ENCODE results near the gene MILR1.
"Not testable (repeated sequence)": the region's sequence is repeated elsewhere in the genome, so short reads cannot be mapped to it uniquely, and the experiment has no call there.

Gene MILR1, protein sequence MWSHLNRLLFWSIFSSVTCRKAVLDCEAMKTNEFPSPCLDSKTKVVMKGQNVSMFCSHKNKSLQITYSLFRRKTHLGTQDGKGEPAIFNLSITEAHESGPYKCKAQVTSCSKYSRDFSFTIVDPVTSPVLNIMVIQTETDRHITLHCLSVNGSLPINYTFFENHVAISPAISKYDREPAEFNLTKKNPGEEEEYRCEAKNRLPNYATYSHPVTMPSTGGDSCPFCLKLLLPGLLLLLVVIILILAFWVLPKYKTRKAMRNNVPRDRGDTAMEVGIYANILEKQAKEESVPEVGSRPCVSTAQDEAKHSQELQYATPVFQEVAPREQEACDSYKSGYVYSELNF

DNA sequence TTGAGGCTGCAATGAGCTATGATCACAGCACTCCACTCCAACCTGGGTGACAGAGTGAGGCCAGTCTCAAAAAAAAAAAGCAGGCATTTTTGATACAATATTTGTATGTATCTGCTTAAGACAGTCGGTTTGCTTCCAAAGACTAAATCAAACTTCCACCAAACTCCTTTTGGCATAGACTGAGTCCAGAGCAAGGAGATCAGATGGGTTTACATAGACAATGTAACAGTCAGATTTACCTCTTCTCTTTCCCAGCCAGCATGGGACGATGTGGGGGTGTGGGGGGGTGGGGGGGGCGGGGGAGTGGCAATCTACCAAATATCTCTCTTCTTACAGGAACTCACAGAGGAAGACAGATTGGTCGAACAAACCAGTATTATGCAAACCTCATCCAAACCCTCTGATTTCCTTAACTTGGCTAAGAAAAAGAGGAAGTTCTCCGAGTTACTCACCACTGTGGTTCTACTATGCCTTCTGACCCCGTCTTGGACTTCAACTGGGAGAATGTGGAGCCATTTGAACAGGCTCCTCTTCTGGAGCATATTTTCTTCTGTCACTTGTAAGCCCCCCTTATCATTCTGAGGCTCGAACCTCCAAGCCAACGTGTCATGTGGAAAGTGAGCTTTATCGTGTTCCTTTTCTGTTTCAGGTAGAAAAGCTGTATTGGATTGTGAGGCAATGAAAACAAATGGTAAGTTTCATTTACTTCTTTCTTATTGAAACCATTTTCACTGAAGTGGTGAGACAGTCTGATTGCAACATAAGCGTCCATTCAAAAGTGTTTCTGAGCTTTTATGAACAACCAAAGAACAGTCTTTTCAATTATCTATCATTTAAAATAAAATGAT is at the start of gene MILR1:
TSS of gene MILR1 (plus strand) at position 451 of the 848 bp plus-strand sequence. CDS start at position 505, 54 bp downstream.
- DNase-seq = peak in 9 of 56 donors; percentile 0 to 38 (median 3)

DNA sequence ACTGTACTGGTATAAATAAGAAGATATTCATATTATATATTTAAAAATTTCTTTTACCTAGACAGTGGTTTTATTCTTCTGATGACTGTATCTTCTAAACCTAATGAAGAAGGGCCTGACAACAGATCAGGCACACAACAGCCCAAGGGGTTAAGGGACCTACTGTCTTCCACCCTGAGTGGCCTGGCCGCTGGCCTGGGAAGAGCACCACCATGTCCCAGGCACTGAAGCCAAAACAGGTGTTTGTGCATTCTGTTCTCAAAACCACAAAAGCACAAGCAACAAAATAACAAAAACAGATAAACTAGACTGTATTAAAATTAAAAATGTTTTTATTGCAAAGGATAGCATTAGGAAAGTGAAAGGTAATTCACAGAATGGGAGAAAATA is 49.2 kb upstream of the MILR1 start:
- DNase-seq = no peak

DNA sequence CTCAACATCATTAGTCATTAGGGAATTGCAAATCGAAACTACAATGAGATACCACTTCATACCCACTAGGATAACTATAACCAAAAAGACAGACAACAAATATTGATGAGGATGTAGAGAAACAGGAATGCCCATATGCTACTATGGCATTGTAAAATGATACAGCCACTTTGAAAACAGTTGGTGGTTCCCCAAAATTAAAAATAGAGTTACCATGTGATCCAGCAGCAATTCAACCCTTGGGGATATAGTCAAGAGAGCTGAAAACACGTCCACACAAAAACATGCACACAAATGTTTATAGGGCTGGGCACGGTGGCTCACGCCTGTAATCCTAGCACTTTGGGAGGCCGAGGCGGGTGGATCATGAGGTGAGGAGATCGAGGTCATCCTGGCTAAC is 48.3 kb upstream of the MILR1 start:
- DNase-seq = peak in 1 of 56 donors; percentile 10

DNA sequence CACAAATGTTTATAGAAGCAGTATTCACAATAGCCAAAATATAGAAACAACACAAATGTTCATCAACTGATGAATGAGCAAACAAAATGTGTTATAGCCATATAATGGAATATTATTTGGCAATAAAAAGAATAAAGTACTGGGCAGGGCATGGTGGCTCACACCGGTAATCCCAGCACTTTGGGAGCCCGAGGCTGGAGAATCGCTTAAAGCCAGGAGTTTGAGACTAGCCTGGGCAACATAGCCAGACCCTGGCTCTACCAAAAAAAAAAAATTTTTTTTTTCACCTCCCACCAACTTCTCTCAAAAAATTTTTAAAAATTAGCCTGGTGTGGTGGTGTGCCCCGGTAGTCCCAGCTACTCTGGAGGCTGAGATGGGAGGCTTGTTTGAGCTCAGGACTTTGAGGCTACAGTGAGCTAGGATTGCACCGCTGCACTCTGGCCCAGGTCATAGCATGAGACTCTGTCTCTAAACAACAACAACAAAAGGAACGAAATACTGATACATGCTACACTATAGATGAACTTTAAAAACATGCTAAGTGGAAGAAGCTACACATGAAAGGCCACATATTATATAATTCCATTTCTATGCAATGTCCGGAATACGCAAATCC is 47.6 kb upstream of the MILR1 start:
- no peak for DNase-seq

DNA sequence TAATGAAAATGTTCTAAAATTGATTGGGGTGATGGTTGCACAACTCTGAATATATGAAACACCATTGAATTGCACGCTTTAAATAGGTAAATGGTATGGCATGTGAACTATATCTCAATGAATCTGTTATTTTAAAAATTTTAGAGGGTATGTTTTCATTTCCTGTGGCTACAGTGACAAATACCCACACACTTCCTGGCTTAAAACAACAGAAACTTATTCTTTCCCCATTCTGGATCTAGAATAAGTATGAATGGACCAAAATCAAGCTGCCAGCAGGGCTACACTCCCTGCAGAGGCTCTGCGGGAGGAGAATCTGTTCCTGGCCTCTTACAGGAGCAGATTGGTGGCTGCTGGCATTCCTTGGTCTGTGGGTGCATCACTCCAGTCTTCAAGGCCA is 47.0 kb upstream of the MILR1 start:
- DNase-seq = no peak

DNA sequence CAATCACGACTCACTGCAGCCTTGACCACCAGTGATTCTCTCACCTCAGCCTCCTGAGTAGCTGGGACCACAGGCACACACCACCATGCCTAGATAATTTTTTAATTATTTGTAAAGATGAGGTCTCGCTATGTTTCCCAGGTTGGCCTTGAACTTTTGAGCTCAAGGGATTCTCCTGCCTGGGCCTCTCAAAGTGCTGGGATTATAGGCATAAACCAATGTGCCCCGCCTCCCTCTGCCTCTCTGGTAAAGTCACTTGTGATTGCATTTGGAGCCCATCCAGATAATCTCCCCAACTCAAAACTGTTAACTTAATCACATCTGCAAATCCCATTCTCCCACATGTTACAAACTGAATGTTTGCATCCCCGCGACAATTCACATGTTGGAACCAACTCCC is 46.4 kb upstream of the MILR1 start:
- no peak for DNase-seq

DNA sequence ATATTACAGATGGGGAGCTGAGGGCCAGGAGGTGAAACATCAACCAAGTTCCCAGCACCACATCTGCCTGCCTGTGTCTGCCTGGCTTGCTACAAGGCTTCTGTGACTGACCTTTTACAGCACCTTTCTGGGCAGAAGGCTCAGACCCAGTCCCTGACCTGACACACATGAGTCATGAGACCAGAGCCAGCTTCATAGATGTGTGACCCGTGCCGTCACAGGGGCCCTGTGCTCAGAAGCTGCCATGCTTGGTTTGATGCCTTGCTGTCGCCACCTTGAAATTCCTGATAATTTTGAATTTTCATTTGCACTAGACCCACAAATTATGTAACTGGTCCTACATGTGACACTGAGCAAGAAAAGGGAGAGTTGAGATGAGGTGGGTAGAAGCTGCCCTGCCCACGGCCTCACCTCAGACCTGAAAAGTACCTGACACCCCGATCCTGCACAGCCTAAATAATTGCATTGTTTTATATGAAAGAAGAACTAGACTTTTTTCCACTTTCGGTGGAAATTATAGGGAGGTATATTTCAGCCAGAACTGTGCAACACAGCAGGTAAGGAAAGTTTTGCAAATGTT is 44.9 kb upstream of the MILR1 start:
- DNase-seq = no peak

DNA sequence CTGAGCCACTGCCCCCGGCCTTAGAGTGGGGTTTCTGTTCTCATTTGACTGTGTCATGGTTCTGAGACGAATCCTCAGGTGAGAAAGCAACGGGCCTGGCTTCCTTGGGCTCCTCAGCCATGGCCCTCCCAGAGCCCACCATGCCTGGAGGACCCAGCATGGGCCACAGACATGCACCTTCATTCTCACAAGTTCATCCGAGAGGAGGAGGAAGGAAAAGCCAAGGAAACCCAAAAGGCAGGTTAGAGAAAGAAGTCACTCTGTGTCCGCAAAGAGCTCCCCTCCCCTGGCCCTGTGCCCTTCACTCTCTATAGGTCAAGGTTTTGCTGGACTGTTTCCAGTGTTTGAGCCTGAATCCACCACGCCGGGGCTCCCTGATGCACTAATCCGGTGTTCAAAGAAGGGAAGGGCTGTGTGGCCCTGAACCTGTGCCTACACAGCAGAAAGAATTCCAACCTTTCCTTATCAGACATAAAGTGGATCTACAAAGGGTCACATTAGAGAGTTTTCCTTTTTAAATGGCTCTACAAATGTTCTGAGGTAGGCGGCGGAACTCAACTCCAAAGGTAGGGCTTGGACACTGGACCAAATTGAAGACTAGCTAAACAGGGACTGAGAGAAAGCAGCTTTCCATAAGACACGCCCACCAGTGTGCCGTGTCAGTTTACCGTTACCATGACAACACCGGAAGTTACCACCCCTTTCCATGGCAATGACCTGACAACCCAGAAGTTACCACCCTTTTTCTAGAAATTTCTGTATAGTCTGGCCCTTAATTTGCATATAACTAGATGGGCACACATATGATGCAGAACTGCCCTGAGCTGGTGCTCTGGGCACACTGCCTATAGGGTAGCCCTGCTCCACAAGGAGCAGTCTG is 42.4 kb upstream of the MILR1 start:
- peak in 1 of 56 donors; percentile 55 for DNase-seq

DNA sequence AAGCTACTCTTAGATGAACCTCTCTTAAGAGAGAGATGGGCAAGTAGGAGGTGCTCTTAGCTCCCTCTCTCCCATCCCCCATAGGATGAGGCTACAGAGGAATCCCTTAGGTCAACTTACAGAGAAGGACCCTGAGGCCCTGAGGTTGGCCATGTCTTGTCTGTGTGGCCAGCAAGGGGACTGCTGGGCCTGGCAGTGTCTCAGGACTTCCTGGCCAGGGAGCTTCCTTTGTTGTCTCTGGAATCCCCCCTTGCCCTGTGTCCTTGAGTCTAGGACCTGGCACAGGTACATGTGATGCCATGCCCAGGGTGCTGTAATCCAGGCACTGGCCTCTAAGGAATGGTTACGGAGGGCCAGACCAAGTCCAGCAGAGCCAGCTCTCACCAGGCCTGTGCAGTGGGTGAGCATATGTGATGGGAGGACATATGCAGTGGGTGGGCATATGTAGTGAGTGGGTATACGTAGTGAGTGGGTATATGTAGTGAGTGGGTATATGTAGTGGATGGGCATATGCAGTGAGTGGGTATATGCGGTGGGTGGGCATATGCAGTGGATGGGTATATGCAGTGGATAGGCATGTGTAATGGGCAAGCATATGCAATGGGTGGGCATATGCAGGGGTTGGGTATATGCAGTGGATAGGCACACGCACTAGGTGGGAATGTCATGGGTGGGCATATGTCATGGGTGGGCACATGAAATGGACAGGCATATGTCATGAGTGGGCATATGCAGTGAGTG is 38.0 kb upstream of the MILR1 start:
- DNase-seq = no peak

DNA sequence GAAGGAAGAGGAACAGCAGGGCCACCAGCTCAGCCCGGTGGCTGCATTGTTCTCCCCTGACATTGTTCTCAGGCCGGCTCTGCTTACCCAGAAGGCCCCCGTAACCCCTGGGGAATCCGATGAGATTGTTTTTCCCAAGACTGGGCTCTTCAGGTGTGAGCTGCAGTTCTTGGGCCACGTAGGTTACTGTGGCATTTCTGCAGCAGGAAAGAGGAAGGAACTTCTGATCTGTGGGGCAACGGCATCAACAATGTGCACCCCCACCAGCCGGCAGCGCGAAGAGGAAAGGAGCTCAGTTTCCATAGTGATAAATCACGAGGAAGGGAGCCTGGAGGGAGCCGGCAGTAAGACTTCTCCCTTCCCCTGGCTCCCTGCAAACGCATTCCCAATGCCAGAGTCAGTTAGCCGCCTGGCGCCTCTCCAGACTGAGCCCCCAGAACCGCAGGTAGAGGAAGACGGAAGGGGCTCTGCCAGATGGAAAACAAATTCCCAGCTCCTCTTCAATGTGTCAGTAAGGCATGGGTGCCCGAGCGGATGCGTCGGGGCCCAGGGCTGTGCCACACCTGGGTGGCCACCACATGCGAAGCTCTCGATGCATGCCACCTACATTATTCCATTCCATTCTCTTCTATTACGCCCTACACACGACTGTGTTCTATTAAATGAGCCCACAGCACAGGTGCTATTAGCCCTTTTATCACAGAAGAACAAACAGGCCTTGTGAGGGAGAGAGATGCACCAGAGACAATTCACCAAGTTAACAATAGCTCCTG is 36.7 kb upstream of the MILR1 start:
- peak in 43 of 56 donors; percentile 6 to 67 (median 36) for DNase-seq

DNA sequence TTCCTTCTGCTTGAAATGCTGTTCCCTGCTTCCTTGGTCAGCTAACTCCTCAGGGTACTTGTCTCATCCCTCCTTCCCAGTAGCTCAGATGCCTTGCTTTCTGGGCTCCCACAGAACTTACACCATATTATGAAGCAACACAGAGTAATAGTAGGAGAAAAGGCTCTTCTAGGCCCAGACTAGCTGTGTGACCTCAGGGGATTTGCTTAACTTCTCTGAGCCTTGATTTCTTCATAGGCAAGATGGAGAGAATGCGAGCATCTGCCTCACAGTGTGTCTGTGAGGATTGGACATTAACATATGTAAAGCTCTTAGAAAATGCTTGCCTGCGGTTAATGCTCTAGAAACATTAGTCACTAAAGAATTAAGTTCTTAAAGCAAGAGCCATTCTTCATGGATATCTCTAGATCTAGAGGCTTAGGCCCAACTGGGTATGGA is 36.0 kb upstream of the MILR1 start:
- no peak for DNase-seq

DNA sequence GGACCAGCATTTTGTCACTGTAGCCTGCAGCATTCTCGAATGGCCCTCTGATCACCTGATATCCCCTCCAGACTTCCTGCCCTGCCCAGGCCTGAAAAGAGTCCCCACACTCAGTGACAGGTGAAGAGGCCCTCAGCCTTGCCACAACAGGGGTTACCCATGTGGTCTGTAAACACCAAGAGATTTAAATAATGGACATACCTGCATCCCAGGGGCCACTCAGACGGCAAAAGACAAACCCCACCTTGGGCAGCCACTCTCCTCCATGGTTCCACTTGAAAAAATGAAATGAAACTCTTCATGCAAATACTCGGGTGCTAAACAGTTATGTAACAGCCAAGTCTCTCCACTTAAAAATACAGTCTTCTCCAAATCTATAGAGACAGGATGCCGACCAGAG is 35.4 kb upstream of the MILR1 start:
- no peak for DNase-seq

DNA sequence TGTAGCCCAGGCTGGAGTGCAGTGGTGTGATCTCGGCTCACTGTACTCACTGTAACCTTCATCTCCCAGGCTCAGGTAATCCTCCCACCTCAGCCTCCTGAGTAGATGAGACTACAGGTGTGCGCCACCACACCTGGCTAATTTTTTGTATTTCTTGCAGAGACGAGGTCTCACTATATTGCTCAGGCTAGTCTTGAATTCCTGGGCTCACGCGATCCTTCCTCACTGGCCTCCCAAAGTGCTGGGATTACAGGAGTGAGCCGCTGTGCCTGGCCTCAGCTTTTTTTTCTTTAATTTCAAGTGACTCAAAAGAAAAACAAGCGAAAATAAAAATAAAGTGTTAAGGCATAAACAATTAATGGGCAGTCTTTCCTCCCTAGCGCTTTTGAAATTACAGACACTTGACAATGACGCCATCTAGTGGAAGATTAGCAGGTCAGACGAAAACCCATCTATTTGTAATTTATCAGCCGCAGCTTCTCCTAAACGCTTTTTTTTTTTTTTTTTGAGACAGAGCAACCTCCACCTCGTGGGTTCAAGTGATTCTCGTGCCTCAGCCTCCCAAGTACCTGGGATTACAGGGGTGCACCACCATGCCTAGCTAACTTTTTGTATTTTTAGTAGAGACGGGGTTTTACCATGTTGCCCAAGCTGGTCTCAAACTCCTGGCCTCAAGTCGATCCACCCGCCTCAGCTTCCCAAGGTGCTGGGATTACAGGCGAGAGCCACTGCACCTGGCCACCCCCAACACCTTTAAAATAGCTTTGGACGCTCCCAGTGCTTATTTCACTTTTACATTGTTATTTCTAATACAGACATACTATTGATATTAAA is 30.2 kb upstream of the MILR1 start:
- peak in 3 of 56 donors; percentile 6 to 13 (median 12) for DNase-seq

DNA sequence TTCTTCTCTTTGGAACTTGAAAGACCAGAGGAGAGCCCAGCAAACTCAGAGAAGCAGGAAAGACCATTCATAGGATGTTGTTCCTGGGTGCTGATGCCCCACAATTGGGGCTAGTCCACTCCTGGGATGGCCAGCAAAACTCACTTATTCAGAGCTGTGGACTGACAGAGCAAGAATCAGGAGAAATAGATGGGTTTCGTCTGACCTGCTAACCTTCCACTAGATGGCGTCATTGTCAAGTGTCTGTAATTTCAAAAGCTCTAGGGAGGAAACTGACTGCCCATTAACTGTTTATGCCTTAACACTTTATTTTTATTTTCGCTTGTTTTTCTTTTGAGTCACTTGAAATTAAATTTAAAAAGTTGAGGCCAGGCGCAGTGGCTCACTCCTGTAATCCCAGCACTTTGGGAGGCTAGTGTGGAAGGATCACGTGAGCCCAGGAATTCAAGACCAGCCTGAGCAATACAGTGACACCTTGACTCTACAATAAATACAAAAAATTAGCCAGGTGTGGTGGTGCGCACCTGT is 28.7 kb upstream of the MILR1 start:
- DNase-seq = peak in 11 of 56 donors; percentile 2 to 69 (median 17)

DNA sequence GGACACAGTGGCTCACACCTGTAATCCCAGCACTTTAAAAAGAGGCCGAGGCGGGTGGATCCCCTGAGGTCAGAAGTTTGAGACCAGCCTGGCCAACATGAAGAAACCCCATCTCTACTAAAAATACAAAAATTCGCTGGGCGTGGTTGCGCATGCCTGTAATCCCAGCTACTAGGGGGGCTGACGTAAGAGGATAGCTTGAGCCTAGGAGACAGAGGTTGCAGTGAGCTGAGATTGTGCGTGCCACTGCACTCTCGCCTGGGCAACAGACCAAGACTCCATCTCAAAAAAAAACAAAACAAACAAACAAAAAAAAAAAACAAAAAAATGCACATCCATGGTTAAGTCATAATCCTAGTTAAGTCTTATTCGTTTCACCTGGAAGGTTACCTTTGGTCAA is 26.8 kb upstream of the MILR1 start:
- DNase-seq = not testable (repeated sequence)

DNA sequence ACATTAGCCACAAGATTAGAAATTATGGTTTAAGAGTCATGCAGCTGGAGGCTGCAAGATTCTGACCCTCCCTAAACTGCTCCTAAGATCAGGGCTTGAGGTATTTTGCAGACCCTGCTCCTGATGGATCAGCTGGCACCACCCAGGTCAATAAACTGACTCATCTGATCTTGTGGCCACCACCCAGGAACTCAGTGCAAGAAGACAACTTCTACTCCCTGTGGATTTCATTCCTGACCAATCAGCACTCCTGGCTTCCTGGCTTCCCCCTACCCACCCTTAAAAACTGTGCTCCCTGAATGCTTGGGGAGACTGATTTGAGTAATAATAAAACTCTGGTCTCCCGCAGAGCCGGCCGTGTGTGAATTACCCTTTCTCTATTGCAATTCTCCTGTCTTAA is 25.0 kb upstream of the MILR1 start:
- no peak for DNase-seq

DNA sequence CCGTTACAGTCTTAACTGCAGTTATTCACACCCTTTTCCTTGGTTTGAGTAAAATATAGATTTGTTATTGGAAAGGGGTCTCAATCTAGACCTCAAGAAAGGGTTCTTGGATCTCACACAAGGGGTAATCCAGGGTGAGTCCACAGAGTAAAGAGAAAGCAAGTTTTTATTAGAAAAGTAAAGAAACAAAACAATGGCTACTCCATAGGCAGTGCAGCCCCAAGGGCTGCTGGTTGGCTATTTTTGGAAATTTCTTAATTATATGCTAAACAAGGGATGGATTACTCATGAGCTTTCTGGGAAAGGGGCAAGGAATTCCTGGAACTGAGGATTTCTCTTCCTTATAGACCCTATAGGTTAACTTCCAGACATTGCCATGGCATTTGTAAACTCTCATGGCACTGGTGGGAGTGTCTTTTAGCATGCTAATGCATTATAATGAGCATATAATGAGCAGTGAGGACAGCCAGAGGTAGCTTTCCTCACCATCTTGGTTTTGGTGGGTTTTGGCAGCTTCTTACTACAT is 24.5 kb upstream of the MILR1 start:
- no peak for DNase-seq

DNA sequence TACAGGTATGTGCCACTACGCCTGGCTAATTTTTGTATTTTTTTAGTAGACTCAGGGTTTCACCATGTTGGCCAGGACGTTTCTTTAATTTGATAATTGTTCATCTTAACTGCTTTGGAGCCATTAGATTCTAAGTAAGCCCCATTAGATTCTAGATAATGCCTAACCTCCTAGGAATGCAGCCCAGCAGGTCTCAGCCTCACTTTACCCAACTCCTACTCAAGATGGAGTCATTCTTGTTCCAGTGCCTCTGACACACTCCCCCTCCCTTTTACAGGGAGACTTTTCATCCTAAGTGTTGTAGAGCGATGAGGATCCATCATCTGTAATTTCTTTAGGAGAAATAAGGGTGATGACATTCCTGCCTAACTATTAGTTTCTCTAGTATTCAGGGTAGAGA is 23.7 kb upstream of the MILR1 start:
- DNase-seq = no peak

All from amygdala (tissue), 56 donors.